NCI-H1930 (cell line): Measurements from ENCODE around the gene ENTPD7.
"Not testable (repeated sequence)": the region's sequence is repeated elsewhere in the genome, so short reads cannot be mapped to it uniquely, and the experiment has no call there.

ENCODE experiments used
- DNase-seq, 2 experiments: peaks; one replicate each; lab custom pipeline; 2025; lab: John Stamatoyannopoulos, UW

Gene ENTPD7

GRCh38 chr10:99685597-99685967, 26.3 kb downstream of the ENTPD7 start:
- DNase-seq: no peak

GRCh38 chr10:99689461-99689860, 30.2 kb downstream of the ENTPD7 start:
- no peak for DNase-seq

GRCh38 chr10:99693933-99694583, 34.7 kb downstream of the ENTPD7 start:
- DNase-seq: no peak

- no peak for DNase-seq
These were observed 36.5 kb downstream of the ENTPD7 start for GRCh38 chr10:99695761-99696160.

GRCh38 chr10:99698504-99699080, 39.3 kb downstream of the ENTPD7 start:
- no peak for DNase-seq

- DNase-seq: no peak
These were observed 41.3 kb downstream of the ENTPD7 start for GRCh38 chr10:99700649-99701048.

- no peak for DNase-seq
These were observed 49.2 kb downstream of the ENTPD7 start for GRCh38 chr10:99708428-99709012.

- DNase-seq: no peak
These were observed 50.3 kb downstream of the ENTPD7 start for GRCh38 chr10:99709480-99710229.

- no peak for DNase-seq
These were observed 51.9 kb downstream of the ENTPD7 start for GRCh38 chr10:99711129-99711719.

- no peak for DNase-seq
These were observed 55.1 kb downstream of the ENTPD7 start for GRCh38 chr10:99714446-99714845.

GRCh38 chr10:99720387-99720786, 61.1 kb downstream of the ENTPD7 start:
- no peak for DNase-seq

GRCh38 chr10:99730026-99730425, 70.7 kb downstream of the ENTPD7 start:
- DNase-seq: no peak

- DNase-seq: no peak
These were observed 72.2 kb downstream of the ENTPD7 start for GRCh38 chr10:99731306-99732032.

GRCh38 chr10:99732033-99732842, 72.9 kb downstream of the ENTPD7 start, which contains the start of the genes COX15 and CUTC:
TSS of gene COX15 (minus strand) at chr10:99732127. CDS start at chr10:99732049, 78 bp downstream.
TSS of gene CUTC (plus strand) at chr10:99732234. CDS start at chr10:99732349, 115 bp downstream.
- DNase-seq: peak; percentile 87 to 90

GRCh38 chr10:99733366-99733765, 74.1 kb downstream of the ENTPD7 start:
- no peak for DNase-seq

GRCh38 chr10:99734111-99734510, 74.8 kb downstream of the ENTPD7 start:
- DNase-seq: not testable (repeated sequence)

- DNase-seq: no peak
These were observed 81.0 kb downstream of the ENTPD7 start for GRCh38 chr10:99740260-99740659.

- DNase-seq: no peak
These were observed 81.7 kb downstream of the ENTPD7 start for GRCh38 chr10:99740933-99741559.

GRCh38 chr10:99742254-99742653, 82.9 kb downstream of the ENTPD7 start:
- no peak for DNase-seq

- no peak for DNase-seq
These were observed 83.4 kb downstream of the ENTPD7 start for GRCh38 chr10:99742701-99743100.
